ENCODE measurements around the gene SUN2. TPM values are rescaled to one million over a fixed set of nuclear protein-coding genes. Genes with fewer than 3 reads are reported as not detected.

Gene SUN2
- total RNA-seq, 1 donor from 2014 or later: 16.2 TPM

- H3K27me3 Mint-ChIP-seq (ENCODE audit: insufficient read depth, low read depth): peaks cover 10% of the 10 kb centered on the region
- H3K4me3 Mint-ChIP-seq: peak overlapping the region; percentile 2
- peaks cover 23% of the 10 kb centered on the region for H3K36me3 Mint-ChIP-seq
- no peak overlapping the region for H3K9ac ChIP-seq
- TF ChIP-seq EZH2phosphoT487 (IDR thresholded peaks at IDR 0.05) (no peak), CTCF (IDR thresholded peaks at IDR 0.05) (no peak), EZH2 (IDR thresholded peaks at IDR 0.05) (no peak)
- H3K4me3 ChIP-seq: no peak overlapping the region
- H3K9me3 ChIP-seq (ENCODE audit: low read depth): no peaks in the 10 kb centered on the region
- H3K27ac Mint-ChIP-seq: no peak overlapping the region
- peak overlapping the region; percentile 68 for H3K4me2 ChIP-seq
- no peaks in the 10 kb centered on the region for H3K36me3 ChIP-seq
- peaks cover 44% of the 10 kb centered on the region for H3K4me1 Mint-ChIP-seq
- H3K4me1 ChIP-seq: peaks cover 26% of the 10 kb centered on the region
- no peaks in the 10 kb centered on the region for H3K27me3 ChIP-seq
- H3F3A ChIP-seq (ENCODE audit: low read depth): peaks cover 26% of the 10 kb centered on the region
- no peak for DNase-seq (ENCODE audit: low spot score)
- H3K27ac ChIP-seq: no peak overlapping the region
- peaks cover 70% of the 10 kb centered on the region for H3K79me2 ChIP-seq (ENCODE audit: low read depth)
- no peak overlapping the region for H2AFZ ChIP-seq (replicated peaks)
- H4K20me1 ChIP-seq (ENCODE audit: low read depth): peaks cover 84% of the 10 kb centered on the region
- no peaks in the 10 kb centered on the region for H3K9me3 Mint-ChIP-seq
These were observed 41.9 kb downstream of the SUN2 start for GRCh38 chr22:38713921-38714320.

- Histone ChIP-seq H3K27me3 (no peaks in the 10 kb centered on the region), H3K27ac (peak overlapping the region; percentile 85), H3K36me3 (no peaks in the 10 kb centered on the region), H4K20me1 (ENCODE audit: low read depth) (peaks cover 89% of the 10 kb centered on the region), H3K9me3 (ENCODE audit: low read depth) (no peaks in the 10 kb centered on the region), H3K9ac (no peak overlapping the region), H3K4me1 (peaks cover 28% of the 10 kb centered on the region), H3K4me2 (peak overlapping the region; percentile 68), H3K4me3 (peak overlapping the region; percentile 4), H3F3A (ENCODE audit: low read depth) (peaks cover 26% of the 10 kb centered on the region), H3K79me2 (ENCODE audit: low read depth) (peaks cover 83% of the 10 kb centered on the region), H2AFZ (replicated peaks) (no peak overlapping the region)
- no peak overlapping the region for H3K4me3 Mint-ChIP-seq
- H3K4me1 Mint-ChIP-seq: peaks cover 41% of the 10 kb centered on the region
- H3K27ac Mint-ChIP-seq: peak overlapping the region; percentile 43
- H3K27me3 Mint-ChIP-seq (ENCODE audit: insufficient read depth, low read depth): peaks cover 7% of the 10 kb centered on the region
- no peaks in the 10 kb centered on the region for H3K9me3 Mint-ChIP-seq
- peaks cover 19% of the 10 kb centered on the region for H3K36me3 Mint-ChIP-seq
- peak; percentile 76 for DNase-seq (ENCODE audit: low spot score)
- TF ChIP-seq EZH2phosphoT487 (IDR thresholded peaks at IDR 0.05): no peak
- no peak for TF ChIP-seq EZH2 (IDR thresholded peaks at IDR 0.05)
- TF ChIP-seq CTCF (IDR thresholded peaks at IDR 0.05): no peak
These were observed 43.2 kb downstream of the SUN2 start for GRCh38 chr22:38712486-38713207.

- no peak overlapping the region for H3K27ac ChIP-seq
- Mint-ChIP-seq H3K27ac (no peak overlapping the region), H3K4me3 (no peak overlapping the region), H3K4me1 (peaks cover 43% of the 10 kb centered on the region), H3K9me3 (no peaks in the 10 kb centered on the region), H3K36me3 (peaks cover 10% of the 10 kb centered on the region), H3K27me3 (ENCODE audit: insufficient read depth, low read depth) (peaks cover 11% of the 10 kb centered on the region)
- peaks cover 99% of the 10 kb centered on the region for H4K20me1 ChIP-seq (ENCODE audit: low read depth)
- H3K9ac ChIP-seq: no peak overlapping the region
- no peaks in the 10 kb centered on the region for H3K36me3 ChIP-seq
- peaks cover 26% of the 10 kb centered on the region for H3F3A ChIP-seq (ENCODE audit: low read depth)
- no peak for TF ChIP-seq EZH2 (IDR thresholded peaks at IDR 0.05)
- no peak for TF ChIP-seq CTCF (IDR thresholded peaks at IDR 0.05)
- no peak for TF ChIP-seq EZH2phosphoT487 (IDR thresholded peaks at IDR 0.05)
- no peaks in the 10 kb centered on the region for H3K27me3 ChIP-seq
- DNase-seq (ENCODE audit: low spot score): no peak
- no peak overlapping the region for H3K4me3 ChIP-seq
- no peaks in the 10 kb centered on the region for H3K9me3 ChIP-seq (ENCODE audit: low read depth)
- peaks cover 100% of the 10 kb centered on the region for H3K79me2 ChIP-seq (ENCODE audit: low read depth)
- no peak overlapping the region for H3K4me2 ChIP-seq
- no peak overlapping the region for H2AFZ ChIP-seq (replicated peaks)
- H3K4me1 ChIP-seq: peaks cover 39% of the 10 kb centered on the region
These were observed 44.9 kb downstream of the SUN2 start for GRCh38 chr22:38710866-38711265.
